CD14-positive monocyte (primary cell): ENCODE results near the gene WDR7. TPM values are rescaled to one million over a fixed set of nuclear protein-coding genes. Genes with fewer than 3 reads are reported as not detected.

Experiments
- DNase-seq, 3 donors: peaks; one replicate each; pipeline ENCODE4 v3.0.0-alpha.2; 2011 to 2022
- H2AFZ ChIP-seq: 2 replicates; pipeline ENCODE4 v1.6.0; 2012; ENCODE audit warnings: mild to moderate bottlenecking, low read depth, low read length, inconsistent platforms; ENCODE audit not compliant: insufficient read depth, poor library complexity, severe bottlenecking
- H3K27ac ChIP-seq, 2 donors: 1 replicate in 1 of 2; 2 replicates in 1 of 2; pipeline ENCODE4 v1.5.1; 2012 to 2013; ENCODE audit warnings: low read length in 2 of 2, control low read depth in 1 of 2, inconsistent platforms in 1 of 2, low read depth in 1 of 2, mild to moderate bottlenecking in 1 of 2
- H3K27me3 ChIP-seq, 2 donors: one replicate each; pipeline versions ENCODE4 v1.6.0 to v1.6.1; 2011 to 2013; ENCODE audit warnings: low read length in 2 of 2; ENCODE audit not compliant: control insufficient read depth in 2 of 2, insufficient read depth in 2 of 2
- H3K36me3 ChIP-seq, 2 donors: replicated peaks in 1 of 2; 1 replicate in 1 of 2; 2 replicates in 1 of 2; pipeline versions ENCODE4 v1.5.1 to v1.6.1; 2012 to 2013; ENCODE audit warnings: low read length in 2 of 2, control low read depth in 1 of 2, inconsistent platforms in 1 of 2, mild to moderate bottlenecking in 1 of 2; ENCODE audit not compliant: insufficient read depth in 2 of 2, control insufficient read depth in 1 of 2
- H3K4me1 ChIP-seq, 2 donors: 1 replicate in 1 of 2; 2 replicates in 1 of 2; pipeline versions ENCODE4 v1.5.1 to v1.6.1; 2012 to 2013; ENCODE audit warnings: low read length in 2 of 2, control low read depth in 1 of 2, inconsistent platforms in 1 of 2, mild to moderate bottlenecking in 1 of 2, moderate library complexity in 1 of 2; ENCODE audit not compliant: insufficient read depth in 2 of 2, control insufficient read depth in 1 of 2
- H3K4me2 ChIP-seq: replicated peaks from 2 replicates; pipeline ENCODE3; 2012; ENCODE audit warnings: low read length, moderate library complexity, mild to moderate bottlenecking; ENCODE audit not compliant: poor library complexity, severe bottlenecking; ENCODE audit errors: extremely low read depth
- H3K4me3 ChIP-seq, 3 experiments: fragments of 200-600 bp in 1 of 3; sonication (generic) in 1 of 3; replicated peaks in 1 of 3; 1 replicate in 2 of 3; 2 replicates in 1 of 3; pipeline ENCODE4 v1.5.1; 2011 to 2013; ENCODE audit warnings: low read length in 3 of 3, mild to moderate bottlenecking in 3 of 3, control low read depth in 2 of 3, low read depth in 2 of 3, inconsistent platforms in 1 of 3, moderate library complexity in 1 of 3
- H3K79me2 ChIP-seq: 2 replicates; pipeline ENCODE4 v1.6.0; 2012; ENCODE audit warnings: mild to moderate bottlenecking, control low read depth, inconsistent platforms, low read length, moderate library complexity; ENCODE audit not compliant: insufficient read depth
- H3K9ac ChIP-seq: 2 replicates; pipeline ENCODE4 v1.6.0; 2017; ENCODE audit warnings: low read length, mild to moderate bottlenecking; ENCODE audit not compliant: insufficient read depth, poor library complexity, severe bottlenecking
- H3K9me3 ChIP-seq, 2 donors: replicated peaks in 1 of 2; 1 replicate in 1 of 2; 2 replicates in 1 of 2; pipeline versions ENCODE4 v1.5.1 to v1.6.1; 2012 to 2013; ENCODE audit warnings: low read length in 2 of 2, control low read depth in 1 of 2; ENCODE audit not compliant: control insufficient read depth in 1 of 2, insufficient read depth in 1 of 2
- H4K20me1 ChIP-seq: 2 replicates; pipeline ENCODE4 v1.6.0; 2012; ENCODE audit warnings: mild to moderate bottlenecking, low read length, control low read depth, moderate library complexity; ENCODE audit not compliant: insufficient read depth
- H3K27ac Mint-ChIP-seq, 7 donors: one replicate each; pipeline ENCODE4 v1.8.0; 2020; ENCODE audit warnings: mild to moderate bottlenecking in 7 of 7, mixed read lengths in 7 of 7, moderate library complexity in 6 of 7, inconsistent platforms in 2 of 7
- H3K27me3 Mint-ChIP-seq, 3 donors: one replicate each; pipeline ENCODE4 v1.8.0; 2021 to 2022; ENCODE audit warnings: low read depth in 3 of 3, mild to moderate bottlenecking in 3 of 3, mixed read lengths in 3 of 3, moderate library complexity in 3 of 3, inconsistent platforms in 1 of 3
- H3K36me3 Mint-ChIP-seq, 2 donors: one replicate each; pipeline ENCODE4 v1.8.0; 2020; ENCODE audit warnings: mixed read lengths in 2 of 2, inconsistent platforms in 1 of 2, mild to moderate bottlenecking in 1 of 2
- H3K4me1 Mint-ChIP-seq: one replicate; pipeline ENCODE4 v1.8.0; 2020; ENCODE audit warnings: mild to moderate bottlenecking, mixed read lengths
- H3K4me3 Mint-ChIP-seq, 2 donors: one replicate each; pipeline ENCODE4 v1.8.0; 2020; ENCODE audit warnings: mild to moderate bottlenecking in 2 of 2, mixed read lengths in 2 of 2, moderate library complexity in 1 of 2
- H3K9me3 Mint-ChIP-seq, 7 donors: one replicate each; pipeline ENCODE4 v1.8.0; 2020 to 2022; ENCODE audit warnings: mixed read lengths in 7 of 7, mild to moderate bottlenecking in 6 of 7, moderate library complexity in 6 of 7, inconsistent platforms in 2 of 7
- WGBS: methylation state at CpG from one replicate; pipeline ENCODE4 v1.1.5; 2013; ENCODE audit warnings: missing lambda C conversion rate; ENCODE audit not compliant: insufficient coverage; 5-methylcytosine and 5-hydroxymethylcytosine counted together
- intact Hi-C, 2 donors: fragments of 100-400 bp; cut with micrococcal nuclease; formaldehyde crosslinking; loops; one replicate each; pipeline versions ENCODE4 v1.15.0 to v1.15.1; 2023
- polyA plus RNA-seq, 3 donors: library from polyadenylated mRNA; depleted of rRNA in 1 of 3; unstranded in 2 of 3; stranded (reverse) in 1 of 3; fragments of 300-500 nt in 2 of 3; fragments of >200 nt in 1 of 3; fragmentation: Illumina TruSeq in 2 of 3; gene quantifications; 1 replicate in 2 of 3; 2 replicates in 1 of 3; pipeline ENCODE4 v1.2.3, GENCODE V29; 2012 to 2021
- TF ChIP-seq, protein P1 (sequence below): fragments of 200-600 bp; IDR thresholded peaks from one replicate; pipeline ENCODE4 v1.8.0; 2022; ENCODE audit warnings: antibody characterized with exemption, mild to moderate bottlenecking

The WDR7 gene
- polyA plus RNA-seq, 3 donors, result 9.1 to 23.6 (median 9.5) TPM

DNA sequence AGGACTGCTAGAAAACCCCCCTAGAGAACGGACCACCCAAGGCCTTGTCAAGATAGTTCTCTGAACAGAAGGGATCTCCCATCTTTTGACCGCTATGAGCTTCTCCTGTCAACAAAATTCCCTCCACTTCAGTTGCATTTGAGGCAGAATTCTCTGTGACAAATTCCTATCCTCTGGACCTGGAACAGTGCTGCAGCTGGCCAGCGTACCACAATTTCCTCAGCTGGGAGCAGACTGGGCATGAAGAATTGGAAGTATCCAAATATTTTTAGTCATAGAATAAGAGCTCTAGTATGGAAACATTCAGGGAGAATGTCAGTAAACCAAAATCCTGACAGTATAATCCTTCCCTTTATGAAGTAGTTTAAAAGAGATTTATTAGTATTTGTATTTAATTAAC, 348.7 kb downstream of the WDR7 start:
- peaks cover 8% of the 10 kb centered on the region for H3K4me1 Mint-ChIP-seq
- H3K27ac Mint-ChIP-seq, result no peak overlapping the region

DNA sequence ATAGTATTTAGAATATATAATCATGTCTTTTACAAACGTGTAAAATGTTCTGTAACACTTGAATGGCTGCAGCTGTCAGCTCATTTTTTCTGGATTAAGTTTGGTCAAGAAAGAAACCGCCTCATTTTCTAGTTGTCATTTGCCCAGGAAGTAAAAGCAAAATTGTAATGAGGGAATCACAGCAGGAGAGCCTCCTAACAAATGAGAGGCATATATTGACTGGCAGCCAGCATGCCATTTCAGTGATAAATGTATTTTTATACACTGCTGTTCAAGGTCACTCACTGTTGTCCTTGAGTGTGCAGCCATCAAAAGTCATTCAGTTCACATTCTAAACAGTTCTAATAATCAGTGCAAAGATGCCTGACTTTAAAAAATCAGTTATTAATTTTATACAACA, 351.5 kb downstream of the WDR7 start:
- Histone ChIP-seq H2AFZ (no peak overlapping the region), H3K4me2 (no peak overlapping the region), H4K20me1 (no peaks in the 10 kb centered on the region), H3K9me3 (no peaks in the 10 kb centered on the region), H3K36me3 (no peaks in the 10 kb centered on the region), H3K27me3 (no peaks in the 10 kb centered on the region), H3K9ac (no peak overlapping the region), H3K4me1 (peaks cover 10 to 14% of the 10 kb centered on the region in 2 donors), H3K4me3 (no peak overlapping the region), H3K79me2 (no peaks in the 10 kb centered on the region), H3K27ac (no peak overlapping the region)
- Mint-ChIP-seq H3K27ac (no peak overlapping the region), H3K4me1 (peaks cover 9% of the 10 kb centered on the region), H3K9me3 (no peaks in the 10 kb centered on the region), H3K36me3 (peaks cover 5 to 10% of the 10 kb centered on the region in 2 donors), H3K4me3 (no peak overlapping the region), H3K27me3 (no peaks in the 10 kb centered on the region)
- WGBS, result 100% methylated on average over 1 of the region's 2 CpGs
- TF ChIP-seq, protein P1, sequence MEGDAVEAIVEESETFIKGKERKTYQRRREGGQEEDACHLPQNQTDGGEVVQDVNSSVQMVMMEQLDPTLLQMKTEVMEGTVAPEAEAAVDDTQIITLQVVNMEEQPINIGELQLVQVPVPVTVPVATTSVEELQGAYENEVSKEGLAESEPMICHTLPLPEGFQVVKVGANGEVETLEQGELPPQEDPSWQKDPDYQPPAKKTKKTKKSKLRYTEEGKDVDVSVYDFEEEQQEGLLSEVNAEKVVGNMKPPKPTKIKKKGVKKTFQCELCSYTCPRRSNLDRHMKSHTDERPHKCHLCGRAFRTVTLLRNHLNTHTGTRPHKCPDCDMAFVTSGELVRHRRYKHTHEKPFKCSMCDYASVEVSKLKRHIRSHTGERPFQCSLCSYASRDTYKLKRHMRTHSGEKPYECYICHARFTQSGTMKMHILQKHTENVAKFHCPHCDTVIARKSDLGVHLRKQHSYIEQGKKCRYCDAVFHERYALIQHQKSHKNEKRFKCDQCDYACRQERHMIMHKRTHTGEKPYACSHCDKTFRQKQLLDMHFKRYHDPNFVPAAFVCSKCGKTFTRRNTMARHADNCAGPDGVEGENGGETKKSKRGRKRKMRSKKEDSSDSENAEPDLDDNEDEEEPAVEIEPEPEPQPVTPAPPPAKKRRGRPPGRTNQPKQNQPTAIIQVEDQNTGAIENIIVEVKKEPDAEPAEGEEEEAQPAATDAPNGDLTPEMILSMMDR, result no peak
- intact Hi-C loops, result no loop called here
- DNase-seq, result no peak

More for the DNA sequence above, 348.7 kb downstream of the WDR7 start:
- no peaks in the 10 kb centered on the region for H3K9me3 ChIP-seq
- no peak overlapping the region for H3K4me2 ChIP-seq
- TF ChIP-seq, protein P1, result no peak
- Mint-ChIP-seq H3K9me3 (no peaks in the 10 kb centered on the region), H3K4me3 (no peak overlapping the region), H3K36me3 (peaks cover 7 to 10% of the 10 kb centered on the region in 2 donors), H3K27me3 (no peaks in the 10 kb centered on the region)
- no peak for DNase-seq
- 100% methylated on average over 2 of the region's 3 CpGs for WGBS
- no peak overlapping the region for H3K4me3 ChIP-seq
- no peaks in the 10 kb centered on the region for H3K36me3 ChIP-seq
- no peaks in the 10 kb centered on the region for H4K20me1 ChIP-seq
- intact Hi-C loops, result no loop called here
- no peak overlapping the region for H3K27ac ChIP-seq
- H3K27me3 ChIP-seq, result no peaks in the 10 kb centered on the region
- H3K9ac ChIP-seq, result no peak overlapping the region
- H2AFZ ChIP-seq, result no peak overlapping the region
- H3K79me2 ChIP-seq, result no peaks in the 10 kb centered on the region
- peaks cover 8 to 9% of the 10 kb centered on the region in 2 donors for H3K4me1 ChIP-seq
